ENCODE measurements around the gene ASB5. TPM values are rescaled to one million over a fixed set of nuclear protein-coding genes. Genes with fewer than 3 reads are reported as not detected.

ASB5 gene
- total RNA-seq, 1 experiment from 2014 or later = 4.2 TPM

DNA sequence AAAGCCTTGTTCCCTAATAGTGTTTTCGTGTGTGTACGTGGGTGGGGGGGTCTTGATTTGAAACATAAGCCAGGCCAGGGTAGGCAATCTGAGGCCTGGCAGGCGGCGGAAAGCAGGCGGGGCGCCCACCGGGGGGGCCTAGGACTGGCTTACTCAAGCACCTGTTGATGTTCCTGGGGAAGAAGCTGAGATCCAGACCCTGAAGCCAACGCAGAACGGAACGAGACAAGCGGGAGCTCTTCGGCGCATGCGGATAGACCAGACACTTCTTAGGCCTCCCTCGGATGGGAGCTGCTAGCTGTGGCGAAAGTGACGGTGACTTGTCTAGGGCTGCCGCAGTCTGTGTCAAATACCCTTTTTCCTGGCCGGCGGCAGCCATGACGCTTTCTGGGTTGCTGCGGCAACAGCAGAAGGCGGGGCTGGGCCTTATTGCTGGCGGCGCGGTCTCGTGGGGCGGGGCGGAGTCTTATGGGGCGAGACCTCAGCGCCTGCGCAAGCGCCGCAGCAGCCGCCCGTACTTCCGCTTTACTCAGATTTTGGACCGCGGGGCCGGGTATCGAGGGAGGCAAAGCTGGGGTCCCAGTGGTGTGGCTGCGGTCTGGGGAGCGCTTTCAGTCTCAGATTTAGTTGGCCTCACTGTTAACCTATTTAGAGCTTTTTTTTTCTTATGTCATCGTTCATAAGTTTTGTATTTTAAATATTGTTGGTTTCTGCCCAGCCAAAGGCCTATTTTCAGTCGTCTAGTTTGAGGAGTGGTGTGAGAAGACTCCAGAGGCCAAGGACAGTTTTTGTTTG lies 73.6 kb downstream of the ASB5 start, which contains the start of gene SPATA4:
TSS of gene SPATA4 (minus strand) at position 402 of the 795 bp plus-strand sequence. CDS start at position 379, 23 bp downstream.
- in situ Hi-C loops (cut with HindIII; ENCODE audit: low pct_unique_long_range_greater_than_20kb, low sequenced_read_pairs) = no loop called here
- peak; percentile 91 for DNase-seq (ENCODE audit: low read depth, low spot score)

DNA sequence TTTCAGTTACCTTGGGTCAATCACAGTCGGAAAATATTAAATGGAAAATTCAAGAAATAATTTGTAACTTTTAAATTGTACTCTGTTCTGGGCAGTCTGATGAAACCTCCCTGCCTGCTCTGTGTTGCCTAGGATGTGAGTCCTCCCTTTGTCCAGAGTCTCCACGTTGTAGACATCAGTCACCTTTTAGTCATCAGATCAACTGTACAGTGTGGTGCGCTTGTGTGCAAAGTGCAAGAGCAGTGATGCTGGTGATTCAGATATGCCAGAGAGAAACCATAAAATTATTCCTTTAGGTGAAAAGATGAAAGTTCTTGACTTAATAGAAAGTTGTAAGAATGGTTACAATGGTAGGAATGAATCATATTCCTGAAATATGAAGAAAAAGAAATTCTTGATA lies 75.1 kb downstream of the ASB5 start:
- in situ Hi-C loops (cut with HindIII; ENCODE audit: low pct_unique_long_range_greater_than_20kb, low sequenced_read_pairs) = no loop called here
- DNase-seq (ENCODE audit: low read depth, low spot score) = no peak

DNA sequence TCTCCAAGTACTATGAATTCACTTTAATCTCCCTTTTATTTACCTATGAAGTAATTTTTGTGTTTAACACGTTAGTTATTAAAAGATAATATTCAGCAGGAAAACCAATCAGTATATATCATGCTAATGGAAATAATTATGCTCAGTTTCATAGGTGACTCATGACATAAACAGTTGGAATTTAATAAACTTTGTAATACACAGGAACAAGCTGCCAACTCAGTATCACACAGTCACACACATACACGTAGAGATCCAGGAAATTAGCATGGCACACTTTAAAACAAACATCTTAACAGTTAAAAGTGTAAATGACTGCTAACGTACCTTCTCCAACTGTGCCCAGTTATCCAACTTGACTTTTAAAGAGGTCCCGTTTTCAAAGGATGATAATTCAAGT lies 75.9 kb downstream of the ASB5 start:
- no peak for DNase-seq (ENCODE audit: low read depth, low spot score)
- in situ Hi-C loops (cut with HindIII; ENCODE audit: low pct_unique_long_range_greater_than_20kb, low sequenced_read_pairs) = no loop called here

- DNase-seq (ENCODE audit: low read depth, low spot score) = no peak
- in situ Hi-C loops (cut with HindIII; ENCODE audit: low pct_unique_long_range_greater_than_20kb, low sequenced_read_pairs) = no loop called here
These were observed 77.0 kb downstream of the ASB5 start for GRCh38 chr4:176191974-176192373.

GRCh38 chr4:176189891-176190795 lies 78.9 kb downstream of the ASB5 start:
- in situ Hi-C loops (cut with HindIII; ENCODE audit: low pct_unique_long_range_greater_than_20kb, low sequenced_read_pairs) = no loop called here
- no peak for DNase-seq (ENCODE audit: low read depth, low spot score)

DNA sequence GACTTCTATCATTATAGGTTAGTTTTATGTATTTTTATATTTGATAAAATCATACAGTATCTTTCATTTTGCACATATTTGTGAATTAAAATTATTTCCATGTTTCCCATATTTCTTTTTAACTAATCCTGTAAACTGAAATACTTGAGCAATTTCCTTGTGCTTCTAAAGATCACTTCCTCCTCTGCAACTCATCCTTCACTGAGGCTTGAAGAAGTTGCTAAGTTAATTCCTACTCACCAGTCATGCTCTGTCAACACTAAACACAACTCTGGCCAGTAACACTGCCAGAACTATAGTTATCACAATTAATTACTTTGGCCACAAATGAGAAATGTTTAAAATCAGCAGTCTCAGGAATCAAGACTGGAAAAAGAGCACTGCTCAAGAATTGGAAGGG lies 80.4 kb downstream of the ASB5 start:
- DNase-seq (ENCODE audit: low read depth, low spot score) = no peak
- in situ Hi-C loops (cut with HindIII; ENCODE audit: low pct_unique_long_range_greater_than_20kb, low sequenced_read_pairs) = no loop called here

GRCh38 chr4:176187624-176188023 lies 81.4 kb downstream of the ASB5 start:
- in situ Hi-C loops (cut with HindIII; ENCODE audit: low pct_unique_long_range_greater_than_20kb, low sequenced_read_pairs) = no loop called here

DNA sequence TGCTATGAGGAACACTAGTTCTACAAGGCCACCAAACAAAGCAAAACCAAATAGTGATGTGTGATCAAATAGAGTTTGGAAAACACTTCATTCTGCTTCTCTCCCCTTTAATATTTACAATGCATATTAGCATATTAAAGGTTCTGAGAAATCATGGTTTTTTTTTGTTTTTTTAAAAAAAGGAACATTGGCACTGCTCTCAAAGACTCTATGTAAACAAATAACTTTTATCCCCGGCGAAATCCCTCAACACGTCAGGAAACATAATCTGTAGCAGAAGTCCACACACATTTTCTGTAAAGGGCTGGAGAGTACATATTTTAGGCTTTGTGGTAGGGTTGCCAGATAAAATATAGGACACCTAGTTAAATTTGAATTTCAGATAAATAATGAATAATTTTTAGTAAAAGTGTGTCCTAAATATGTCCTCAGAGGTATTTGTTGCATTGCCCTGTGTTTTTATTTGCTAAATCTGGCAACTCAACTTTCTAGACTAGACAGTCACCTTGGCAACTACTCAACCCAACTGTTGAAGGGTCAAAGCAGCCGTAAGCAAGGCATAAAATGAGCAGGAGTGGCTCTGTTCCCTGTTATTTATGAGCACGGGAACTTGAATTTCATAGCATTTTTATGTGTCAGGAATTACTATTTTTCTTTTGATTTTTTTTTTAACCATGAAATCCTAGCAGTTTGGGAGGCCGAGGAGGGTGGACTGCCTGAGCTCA lies 82.2 kb downstream of the ASB5 start:
- in situ Hi-C loops (cut with HindIII; ENCODE audit: low pct_unique_long_range_greater_than_20kb, low sequenced_read_pairs) = no loop called here
- no peak for DNase-seq (ENCODE audit: low read depth, low spot score)

More at GRCh38 chr4:176187624-176188023, 81.4 kb downstream of the ASB5 start:
- no peak for DNase-seq (ENCODE audit: low read depth, low spot score)

GRCh38 chr4:176186067-176186466 lies 83.0 kb downstream of the ASB5 start:
- in situ Hi-C loops (cut with HindIII; ENCODE audit: low pct_unique_long_range_greater_than_20kb, low sequenced_read_pairs) = no loop called here

DNA sequence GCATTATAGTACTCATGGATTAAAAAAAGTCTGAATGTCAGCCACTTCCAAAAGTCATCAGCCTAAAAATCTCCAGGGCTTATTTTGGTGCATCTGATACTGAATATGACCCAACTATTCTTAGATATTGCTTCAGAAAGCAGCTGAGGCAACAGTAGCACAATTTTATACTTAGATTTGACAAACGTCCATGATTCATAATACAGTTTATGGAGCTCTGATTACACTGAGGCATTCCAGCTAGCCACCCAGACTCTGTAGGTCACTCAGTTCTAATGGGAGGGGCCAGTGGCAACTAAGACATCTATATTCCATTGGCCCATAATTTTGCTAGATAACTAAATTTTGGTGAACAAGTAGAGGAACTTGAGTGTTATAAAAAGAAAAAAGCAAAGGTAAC lies 84.0 kb downstream of the ASB5 start:
- DNase-seq (ENCODE audit: low read depth, low spot score) = no peak
- in situ Hi-C loops (cut with HindIII; ENCODE audit: low pct_unique_long_range_greater_than_20kb, low sequenced_read_pairs) = no loop called here

More at GRCh38 chr4:176186067-176186466, 83.0 kb downstream of the ASB5 start:
- no peak for DNase-seq (ENCODE audit: low read depth, low spot score)

Other genes starting within 250 kb of the ASB5 start
- gene WDR17, start 203.4 kb downstream of the ASB5 start, total RNA-seq (2014; rRNA removed; shearing (Covaris generic)) = 9.9 and 10.7 TPM in 2 replicates
- not detected in 2 replicates for gene SPATA4, start 73.6 kb downstream of the ASB5 start, total RNA-seq (2014; rRNA removed; shearing (Covaris generic))
- 157 and 169 TPM in 2 replicates for gene SPCS3, start 50.7 kb upstream of the ASB5 start, total RNA-seq (2014; rRNA removed; shearing (Covaris generic))

Data from SK-MEL-5 (cell line).